Vagina (tissue), 2 donors: ENCODE results near the gene IL1A.

Experiments used
- CTCF ChIP-seq, 3 experiments: fragments of 450-650 bp in 2 of 3; fragments of 200-600 bp in 1 of 3; sonication (generic) in 1 of 3; IDR thresholded peaks; one replicate each; pipeline ENCODE4 v1.5.1; 2017 to 2019; ENCODE audit warnings: antibody characterized with exemption in 3 of 3, mild to moderate bottlenecking in 2 of 3, moderate library complexity in 2 of 3
- POLR2AphosphoS5 ChIP-seq, 2 donors: sonication (generic); formaldehyde crosslinking; IDR thresholded peaks; one replicate each; pipeline ENCODE4 v1.9.0; 2017; ENCODE audit warnings: antibody characterized with exemption in 2 of 2, mild to moderate bottlenecking in 2 of 2, low read depth in 1 of 2; ENCODE audit not compliant: insufficient read depth in 1 of 2

DNA sequence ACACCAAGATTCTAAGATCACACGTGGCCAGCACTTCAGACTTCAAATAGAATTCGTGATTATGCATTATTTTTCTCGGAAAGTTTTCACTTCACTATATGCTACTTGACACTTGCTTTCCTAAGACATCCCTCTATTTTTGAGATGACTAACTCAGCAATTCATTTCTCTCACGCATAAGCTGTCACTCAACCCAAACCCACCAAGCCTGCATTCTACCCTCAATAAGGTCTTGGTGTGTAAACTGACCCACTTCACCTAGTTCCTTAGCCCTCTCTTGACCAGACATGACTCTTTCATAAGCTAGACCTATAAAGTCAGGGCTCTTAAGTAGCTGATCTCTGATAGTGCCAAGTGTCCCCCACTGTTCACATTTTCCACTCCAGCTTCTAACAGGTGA lies 31.6 kb downstream of the IL1A start:
- TF ChIP-seq CTCF (IDR thresholded peaks at IDR 0.05) = no peak
- no peak for TF ChIP-seq POLR2AphosphoS5 (IDR thresholded peaks at IDR 0.05; ENCODE audit: insufficient read depth in 1 of 2, low read depth in 1 of 2)
